Muscle of back (tissue), 11 donors: ENCODE data around the gene NUP50. TPM values are rescaled to one million over a fixed set of nuclear protein-coding genes. Genes with fewer than 3 reads are reported as not detected.
"Not testable (repeated sequence)": the region's sequence is repeated elsewhere in the genome, so short reads cannot be mapped to it uniquely, and the experiment has no call there.

Experiments
- DNase-seq, 3 donors: peaks; one replicate each; pipeline versions ENCODE4 v3.0.0 to v3.0.0-alpha.2; 2013
- polyA plus RNA-seq, 10 donors: library from polyadenylated mRNA; unstranded; fragments of 120-200 nt; gene quantifications; one replicate each; pipeline ENCODE4 v1.2.1, GENCODE V29; 2013; ENCODE audit not compliant: insufficient read length in 10 of 10

NUP50 gene
- polyA plus RNA-seq, 10 donors, result 16.0 to 29.6 (median 22.6) TPM

GRCh38 chr22:45157907-45158306 is 5.8 kb upstream of the NUP50 start:
- DNase-seq, result no peak

- no peak for DNase-seq
These were observed 3.9 kb upstream of the NUP50 start for GRCh38 chr22:45159652-45160462.

DNA sequence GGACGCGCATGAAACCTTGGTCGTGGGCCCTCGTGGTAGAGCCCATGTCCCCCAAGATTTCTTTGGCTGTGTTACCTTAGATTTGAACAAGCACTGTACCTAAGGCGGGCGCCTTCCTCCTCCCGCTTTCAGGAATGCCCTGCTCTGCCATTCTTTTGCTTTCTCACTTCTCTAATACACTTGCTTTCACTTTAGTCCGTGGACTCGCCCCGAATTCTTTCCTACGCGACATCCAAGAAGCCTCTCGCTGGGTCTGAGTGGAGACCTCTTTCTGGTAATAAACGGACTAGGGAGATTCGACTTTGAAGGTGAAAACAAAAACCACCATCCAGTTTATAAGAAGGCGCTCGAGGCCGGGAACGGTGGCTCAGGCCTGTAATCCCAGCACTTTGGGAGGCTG is 1.2 kb upstream of the NUP50 start:
- DNase-seq, result peak in 1 of 3 donors; percentile 10

GRCh38 chr22:45163099-45163450 is 650 bp upstream of the NUP50 start:
- DNase-seq, result peak in 1 of 3 donors; percentile 27

DNA sequence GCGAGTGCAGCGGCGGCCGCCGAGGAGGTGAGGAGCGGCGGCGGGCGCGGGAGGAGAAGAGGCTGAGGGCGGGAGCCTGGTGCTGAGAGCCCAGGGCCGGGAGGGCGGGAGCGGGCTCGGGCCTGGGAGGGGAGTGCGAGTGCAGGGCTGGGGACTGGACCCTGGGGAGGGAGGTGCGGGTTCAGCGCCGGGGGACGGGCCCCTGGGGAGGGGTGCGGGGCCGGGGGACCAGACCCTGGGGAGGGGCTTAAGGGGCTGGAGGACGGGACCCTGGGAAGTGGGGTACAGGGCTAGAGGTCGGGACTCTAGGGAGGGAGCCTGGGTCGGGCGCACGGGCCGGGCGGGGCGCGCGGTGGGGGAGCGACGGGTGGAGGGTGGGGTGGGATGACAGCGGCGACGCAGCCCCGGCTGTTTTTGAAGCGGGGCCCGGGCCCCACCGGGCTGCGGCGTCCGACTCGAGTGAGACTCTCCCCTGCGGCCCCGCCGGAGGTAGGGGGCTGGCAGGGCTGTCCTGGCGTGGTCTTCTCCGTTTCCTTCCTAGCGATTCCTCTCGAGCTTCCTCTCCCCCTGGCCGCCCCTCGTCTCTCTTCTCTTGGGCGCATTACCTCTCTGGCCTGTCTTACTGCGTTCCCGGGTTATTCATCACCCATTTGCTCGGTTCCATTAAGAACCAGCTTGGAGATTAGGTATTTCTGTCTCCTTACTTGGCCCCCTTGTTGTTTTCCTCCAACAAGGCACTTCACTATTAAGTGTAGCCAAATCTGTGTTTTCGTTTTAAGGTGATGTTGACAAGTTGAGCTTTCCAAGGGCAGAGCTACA is 754 bp downstream of the NUP50 start:
- peak in 2 of 3 donors; percentile 19 to 46 for DNase-seq

DNA sequence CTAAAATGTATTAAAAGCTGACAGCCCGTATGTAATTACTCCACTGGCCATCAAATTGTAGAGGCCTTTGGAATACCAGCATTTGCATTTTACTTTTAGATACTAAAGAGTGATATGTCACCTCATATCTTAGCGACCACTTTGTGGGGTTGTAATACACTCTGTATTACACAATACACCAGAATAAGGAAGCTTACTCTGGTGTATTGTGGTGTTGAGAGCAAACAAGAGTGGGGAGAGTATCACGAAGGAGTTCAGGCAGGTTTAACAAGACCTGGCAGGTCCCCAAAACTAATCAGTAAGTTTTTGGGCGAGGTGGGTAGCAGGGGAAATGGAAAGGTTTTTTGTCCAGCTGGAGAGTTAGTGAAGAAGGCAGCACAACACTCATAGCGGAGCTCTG is 3.2 kb downstream of the NUP50 start:
- DNase-seq, result no peak

DNA sequence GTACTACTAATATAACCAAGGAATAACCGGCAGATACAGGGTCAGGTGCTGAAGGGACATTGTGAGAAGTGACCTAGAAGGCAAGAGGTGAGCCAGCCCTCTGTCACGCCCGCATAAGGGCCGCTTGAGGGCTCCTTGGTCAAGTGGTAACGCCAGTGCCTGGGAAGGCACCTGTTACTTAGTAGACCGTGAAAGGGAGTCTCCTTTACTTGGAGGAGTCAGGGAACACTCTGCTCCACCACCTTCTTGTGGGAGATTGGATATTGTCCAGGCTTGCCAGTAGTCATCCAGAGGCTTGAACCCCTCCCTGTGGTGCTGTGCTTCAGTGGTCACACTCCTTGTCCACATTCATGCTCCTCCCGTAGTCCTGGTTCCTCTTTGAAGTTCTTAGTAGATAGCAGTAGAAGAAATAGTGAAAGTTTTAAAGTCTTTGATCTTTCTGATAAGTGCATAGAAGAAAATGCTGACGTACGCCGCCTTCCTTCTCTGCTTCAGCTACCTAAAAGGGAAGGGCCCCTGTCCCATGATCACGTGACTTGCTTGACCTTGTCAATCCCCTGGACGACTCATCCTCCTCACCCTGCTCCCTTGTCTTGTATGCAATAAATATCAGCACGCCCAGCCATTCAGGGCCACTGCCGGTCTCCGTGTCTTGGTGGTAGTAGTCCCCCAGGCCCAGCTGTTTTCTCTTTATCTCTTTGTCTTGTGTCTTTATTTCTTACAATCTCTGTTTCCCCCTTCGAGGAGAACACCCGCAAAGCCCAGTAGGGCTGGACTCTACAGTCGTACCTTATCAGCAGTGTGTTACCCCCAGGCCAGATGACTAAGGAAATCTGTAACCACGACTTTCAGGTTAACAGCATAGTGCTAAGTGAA is 6.1 kb downstream of the NUP50 start:
- DNase-seq, result no peak

DNA sequence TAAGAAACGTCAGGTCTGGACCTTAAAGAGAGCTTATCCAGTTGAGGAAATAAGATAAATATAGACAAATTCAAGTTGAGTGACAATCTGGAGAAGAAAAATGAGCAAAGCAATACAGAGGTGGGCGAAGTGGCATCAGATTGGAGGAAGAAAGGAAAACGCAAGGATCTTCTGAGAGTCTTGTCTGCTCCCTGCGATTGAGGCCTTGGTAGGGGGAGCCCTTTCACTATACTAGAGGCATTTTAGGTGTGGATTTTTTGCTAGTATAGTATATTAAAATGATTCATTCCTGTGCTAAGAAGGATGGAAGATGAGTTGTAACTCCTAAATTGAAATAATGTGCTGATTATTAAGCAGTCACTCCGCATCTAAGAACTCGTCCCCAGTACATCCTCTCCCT is 8.1 kb downstream of the NUP50 start:
- DNase-seq, result no peak

DNA sequence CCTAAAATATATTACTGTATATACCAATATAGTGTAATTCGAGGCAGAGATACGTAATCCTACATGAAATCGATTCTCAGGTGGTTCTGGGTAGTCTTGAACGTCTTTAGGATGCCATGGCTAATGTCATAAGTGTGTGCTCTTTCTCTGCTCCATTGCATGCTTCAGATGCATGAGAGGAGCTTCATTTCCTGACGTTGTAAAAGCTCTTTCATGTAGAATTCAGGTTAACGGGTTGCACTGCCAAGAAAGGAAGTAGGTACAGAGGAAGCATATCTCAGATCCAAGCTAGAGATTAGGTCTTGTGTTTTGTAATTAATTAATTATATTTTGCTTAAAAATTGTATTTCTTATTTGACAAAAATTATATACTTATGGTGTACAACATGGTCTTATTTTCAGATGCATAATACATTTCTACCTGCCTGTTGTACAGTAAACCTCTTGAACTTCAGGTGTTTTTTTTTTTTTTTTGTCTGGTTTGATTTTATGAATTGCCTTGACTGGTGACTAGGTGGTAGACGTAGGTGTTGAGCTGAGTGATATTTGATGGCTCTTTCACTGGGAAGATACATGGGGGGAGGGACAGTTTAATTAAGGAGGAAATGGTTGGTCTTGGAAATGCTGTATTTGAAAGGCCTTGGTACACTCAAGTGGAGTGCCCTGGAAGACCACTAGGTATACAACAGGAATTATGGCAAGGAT is 9.3 kb downstream of the NUP50 start:
- no peak for DNase-seq

DNA sequence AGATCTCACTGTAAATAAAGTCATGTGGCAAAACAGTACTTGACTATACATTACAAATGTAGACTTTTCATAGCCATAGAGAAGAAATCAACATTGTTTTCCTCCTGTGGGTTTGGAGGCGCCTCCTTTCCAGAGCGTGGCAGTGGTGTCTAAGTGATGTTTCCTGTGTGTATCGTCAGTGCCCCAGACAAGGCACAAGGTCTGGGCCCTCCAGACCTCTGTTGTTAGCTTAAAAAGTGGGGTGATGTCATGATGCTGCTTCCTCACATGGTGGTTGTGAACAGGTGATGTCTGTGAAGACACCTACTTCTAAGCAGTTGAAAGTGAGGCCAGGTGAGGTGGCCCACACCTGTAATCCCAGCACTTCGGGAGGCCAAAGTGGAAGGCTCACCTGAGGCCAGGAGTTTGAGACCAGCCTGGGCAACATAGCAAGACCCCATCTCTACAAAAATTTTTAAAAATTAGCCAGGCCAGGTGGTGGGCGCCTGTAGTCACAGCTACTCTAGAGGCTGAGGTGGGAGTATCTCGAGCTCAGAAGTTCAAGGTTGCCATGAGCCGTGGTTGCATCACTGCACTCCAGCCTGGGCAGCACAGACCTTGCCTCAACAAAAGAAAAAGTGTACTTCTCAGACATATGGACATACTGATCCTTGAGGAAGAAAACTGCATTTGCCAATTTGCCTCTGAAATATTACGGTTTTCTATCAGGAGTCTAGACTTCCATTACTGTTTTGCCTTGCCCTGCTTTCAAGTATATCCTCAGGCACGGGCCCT is 15.7 kb downstream of the NUP50 start:
- no peak for DNase-seq

- DNase-seq, result no peak
These were observed 16.5 kb downstream of the NUP50 start for GRCh38 chr22:45180146-45180679.

GRCh38 chr22:45181240-45181639 is 17.5 kb downstream of the NUP50 start:
- DNase-seq, result no peak

- no peak for DNase-seq
These were observed 18.0 kb downstream of the NUP50 start for GRCh38 chr22:45181766-45182165.

GRCh38 chr22:45183974-45184373 is 20.2 kb downstream of the NUP50 start:
- no peak for DNase-seq

DNA sequence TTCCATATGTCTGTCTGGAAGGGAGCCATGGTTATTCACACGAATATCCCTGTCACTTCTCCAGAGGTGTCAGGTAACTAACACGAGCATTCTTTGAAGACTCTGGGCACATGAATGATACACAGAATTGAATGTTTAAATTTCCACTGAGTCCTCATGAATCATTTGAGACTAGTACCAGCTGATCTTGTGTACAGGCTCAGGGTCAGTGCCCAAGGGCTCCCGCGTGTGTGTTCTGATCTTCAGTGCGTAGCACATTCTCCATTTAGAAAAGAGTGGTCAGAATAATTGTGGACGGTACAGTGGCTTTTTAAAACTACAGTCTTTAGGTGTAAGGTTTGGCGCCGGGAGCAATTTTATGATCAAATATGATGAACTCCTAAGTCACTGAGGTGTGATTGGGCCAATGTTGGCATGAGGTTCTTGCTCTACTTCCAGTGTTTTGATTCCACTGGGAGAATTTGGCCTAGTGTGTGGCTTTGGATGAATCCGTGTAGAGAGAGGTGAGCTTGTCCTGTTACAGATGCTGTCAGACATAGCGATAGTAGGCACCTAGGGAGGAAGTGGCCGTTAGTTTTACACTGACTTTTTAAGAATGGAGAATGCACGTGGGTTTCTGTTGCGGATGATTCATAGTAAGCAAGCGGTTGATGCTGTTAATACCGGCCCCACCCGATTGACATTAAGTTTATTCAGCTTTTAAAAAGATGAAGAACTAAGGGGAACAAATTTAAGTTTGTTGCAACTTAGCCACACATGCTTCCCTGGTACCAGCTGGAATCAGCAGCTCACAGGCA is 22.2 kb downstream of the NUP50 start:
- DNase-seq, result no peak

DNA sequence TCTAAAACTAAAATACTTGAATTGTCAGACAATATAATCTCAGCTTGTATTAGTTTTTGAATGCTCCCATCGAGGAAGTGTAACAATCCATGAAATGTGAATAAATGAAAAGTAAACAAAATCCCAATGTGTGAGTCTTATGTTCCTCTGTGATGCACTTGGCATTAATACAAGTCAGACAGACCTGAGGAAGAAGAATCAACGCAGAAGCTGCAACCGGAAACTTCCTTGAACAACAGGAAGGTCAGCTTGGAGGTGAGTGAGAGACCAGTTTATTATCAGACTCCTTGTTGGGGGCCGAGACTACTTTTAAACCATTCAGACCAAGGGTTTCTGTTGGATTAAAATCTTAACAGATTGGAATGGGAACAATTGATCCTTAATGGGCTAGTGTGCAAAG is 24.2 kb downstream of the NUP50 start:
- no peak for DNase-seq

GRCh38 chr22:45188779-45189178 is 25.1 kb downstream of the NUP50 start:
- no peak for DNase-seq

DNA sequence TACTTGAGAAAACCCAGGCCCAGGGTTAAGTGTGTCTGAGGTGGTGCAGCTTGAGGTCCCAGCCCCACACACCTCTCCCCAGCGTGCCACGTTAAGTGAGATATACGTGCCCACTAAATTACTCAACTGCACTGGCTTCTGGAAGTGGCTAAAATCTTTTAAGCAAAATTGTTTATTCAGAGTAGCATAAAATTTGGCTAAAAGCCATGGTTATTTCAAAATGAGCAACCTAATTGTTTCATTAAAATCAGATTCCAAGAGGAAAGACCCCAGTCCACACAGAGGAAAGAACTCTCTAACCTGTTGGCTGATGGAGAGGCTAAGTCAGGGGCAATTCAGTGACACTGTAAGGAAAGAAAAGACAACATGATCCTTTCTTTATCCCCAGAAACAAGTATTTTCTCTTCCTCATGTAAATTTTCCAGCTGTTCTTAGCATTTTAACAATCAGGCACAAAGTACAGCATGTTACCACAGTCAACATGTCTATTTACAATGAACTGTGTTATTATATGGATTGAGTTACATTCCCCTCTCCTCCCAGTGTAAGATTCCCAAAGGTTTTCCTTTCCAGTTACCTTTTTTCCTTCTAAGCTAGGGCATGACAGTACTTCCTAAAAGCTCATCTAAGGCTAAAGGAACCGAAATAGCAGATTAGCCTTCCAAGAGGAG is 26.6 kb downstream of the NUP50 start:
- DNase-seq, result no peak

DNA sequence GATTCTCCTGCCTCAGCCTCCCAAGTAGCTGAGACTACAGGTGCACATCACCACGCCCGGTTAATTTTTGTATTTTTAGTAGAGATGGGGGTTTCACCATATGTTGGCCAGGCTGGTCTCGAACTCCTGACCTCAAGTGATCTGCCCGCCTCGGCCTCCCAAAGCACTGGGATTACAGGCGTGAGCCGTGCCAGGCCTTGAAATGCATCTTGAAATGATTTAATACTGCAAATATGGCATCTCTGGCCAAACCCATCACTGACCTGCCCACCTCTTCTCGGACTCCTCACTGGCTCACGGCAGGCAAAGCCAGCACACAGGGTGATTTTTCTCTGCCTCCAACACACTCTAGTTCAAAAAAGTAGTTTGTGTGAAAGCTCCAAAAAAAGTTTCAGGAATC is 28.0 kb downstream of the NUP50 start:
- DNase-seq, result not testable (repeated sequence)
